WERI-Rb-1 (cell line): ENCODE results near the gene COL27A1.

Source experiments
- DNase-seq: peaks from one replicate; pipeline ENCODE4 v3.0.0-alpha.2; 2020
- H3K27ac ChIP-seq: fragments of 250-450 bp; sonication (Bioruptor Pico); 2 replicates; pipeline ENCODE4 v1.5.1; 2020; ENCODE audit warnings: mild to moderate bottlenecking, moderate library complexity
- H3K27me3 ChIP-seq: fragments of 250-450 bp; sonication (Bioruptor Pico); 2 replicates; pipeline ENCODE4 v1.5.1; 2021; ENCODE audit warnings: mild to moderate bottlenecking, low read depth, moderate library complexity; ENCODE audit not compliant: insufficient read depth, severe bottlenecking
- H3K36me3 ChIP-seq: fragments of 250-450 bp; sonication (Bioruptor Pico); 2 replicates; pipeline ENCODE4 v1.5.1; 2020; ENCODE audit warnings: mild to moderate bottlenecking, moderate library complexity
- H3K4me3 ChIP-seq: 2 replicates; pipeline ENCODE4 v1.5.1; 2011; ENCODE audit warnings: low read depth, mild to moderate bottlenecking, control low read depth, low read length
- H3K9me3 ChIP-seq: fragments of 250-450 bp; sonication (Bioruptor Pico); 2 replicates; pipeline ENCODE4 v1.5.1; 2021; ENCODE audit warnings: mild to moderate bottlenecking, moderate library complexity; ENCODE audit not compliant: severe bottlenecking
- TF ChIP-seq, protein P1 (sequence below): IDR thresholded peaks from 2 replicates; pipeline ENCODE4 v1.5.1; 2011; ENCODE audit warnings: low read depth, mild to moderate bottlenecking, control low read depth, inconsistent platforms, low read length

COL27A1 gene

DNA sequence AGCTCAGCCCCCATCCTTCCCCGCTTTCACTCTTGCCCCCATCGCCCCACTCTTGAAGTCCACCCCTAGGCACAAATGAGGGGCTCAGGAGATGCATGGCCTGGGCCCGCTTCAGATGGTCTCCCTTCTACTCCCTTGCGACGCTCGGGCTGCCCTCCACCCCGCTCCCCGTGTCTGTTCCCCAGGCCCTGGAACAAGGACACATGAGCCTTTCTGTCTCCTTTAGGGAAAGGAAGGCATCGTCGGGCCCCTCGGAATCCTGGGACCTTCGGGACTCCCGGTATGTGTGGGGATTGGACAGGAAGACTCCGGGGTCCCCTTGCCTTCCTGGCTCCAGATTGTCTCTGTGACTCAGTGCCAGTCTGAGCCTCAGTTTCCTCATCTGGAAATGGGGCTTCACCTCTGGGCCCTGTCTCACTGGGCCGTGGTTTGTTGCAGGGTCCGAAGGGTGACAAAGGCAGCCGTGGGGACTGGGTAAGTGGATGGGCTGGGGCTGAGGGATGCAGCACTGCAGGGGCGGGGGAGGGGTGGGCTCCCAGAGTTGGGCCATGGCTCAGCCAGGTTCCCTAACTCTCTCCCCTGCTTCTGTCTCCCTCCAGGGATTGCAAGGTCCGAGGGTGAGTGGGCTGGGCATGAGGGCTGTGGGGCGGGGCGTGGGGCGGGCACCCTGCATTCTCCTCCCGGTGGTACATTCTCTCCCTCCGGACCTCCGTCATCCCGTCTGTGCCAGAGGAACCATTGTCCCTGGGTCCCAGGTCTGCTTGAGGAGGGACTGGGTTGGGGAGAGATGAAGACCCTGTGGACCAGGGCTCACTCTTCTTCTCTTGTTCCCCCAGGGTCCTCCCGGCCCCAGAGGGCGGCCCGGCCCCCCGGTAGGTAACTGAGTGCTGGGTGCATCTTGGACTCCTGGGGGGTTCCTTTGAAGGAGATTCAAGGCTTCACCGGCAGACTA lies 145.8 kb downstream of the COL27A1 start:
- Histone ChIP-seq H3K27ac (no peak overlapping the region), H3K4me3 (no peak overlapping the region), H3K27me3 (no peaks in the 10 kb centered on the region), H3K9me3 (no peaks in the 10 kb centered on the region), H3K36me3 (peaks cover 65% of the 10 kb centered on the region)
- DNase-seq = no peak
- TF ChIP-seq, protein P1, sequence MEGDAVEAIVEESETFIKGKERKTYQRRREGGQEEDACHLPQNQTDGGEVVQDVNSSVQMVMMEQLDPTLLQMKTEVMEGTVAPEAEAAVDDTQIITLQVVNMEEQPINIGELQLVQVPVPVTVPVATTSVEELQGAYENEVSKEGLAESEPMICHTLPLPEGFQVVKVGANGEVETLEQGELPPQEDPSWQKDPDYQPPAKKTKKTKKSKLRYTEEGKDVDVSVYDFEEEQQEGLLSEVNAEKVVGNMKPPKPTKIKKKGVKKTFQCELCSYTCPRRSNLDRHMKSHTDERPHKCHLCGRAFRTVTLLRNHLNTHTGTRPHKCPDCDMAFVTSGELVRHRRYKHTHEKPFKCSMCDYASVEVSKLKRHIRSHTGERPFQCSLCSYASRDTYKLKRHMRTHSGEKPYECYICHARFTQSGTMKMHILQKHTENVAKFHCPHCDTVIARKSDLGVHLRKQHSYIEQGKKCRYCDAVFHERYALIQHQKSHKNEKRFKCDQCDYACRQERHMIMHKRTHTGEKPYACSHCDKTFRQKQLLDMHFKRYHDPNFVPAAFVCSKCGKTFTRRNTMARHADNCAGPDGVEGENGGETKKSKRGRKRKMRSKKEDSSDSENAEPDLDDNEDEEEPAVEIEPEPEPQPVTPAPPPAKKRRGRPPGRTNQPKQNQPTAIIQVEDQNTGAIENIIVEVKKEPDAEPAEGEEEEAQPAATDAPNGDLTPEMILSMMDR = no peak

GRCh38 chr9:114301798-114302565 lies 146.6 kb downstream of the COL27A1 start:
- Histone ChIP-seq H3K27me3 (no peaks in the 10 kb centered on the region), H3K9me3 (no peaks in the 10 kb centered on the region), H3K36me3 (peaks cover 65% of the 10 kb centered on the region), H3K27ac (no peak overlapping the region), H3K4me3 (no peak overlapping the region)
- no peak for DNase-seq
- TF ChIP-seq, protein P1 = no peak

- TF ChIP-seq, protein P1 = no peak
- Histone ChIP-seq H3K36me3 (peaks cover 66% of the 10 kb centered on the region), H3K4me3 (no peak overlapping the region), H3K27ac (no peak overlapping the region), H3K27me3 (no peaks in the 10 kb centered on the region), H3K9me3 (no peaks in the 10 kb centered on the region)
- no peak for DNase-seq
Observed at GRCh38 chr9:114302727-114303126, 147.4 kb downstream of the COL27A1 start.

GRCh38 chr9:114303571-114303970 lies 148.2 kb downstream of the COL27A1 start:
- H3K36me3 ChIP-seq = peaks cover 74% of the 10 kb centered on the region
- no peaks in the 10 kb centered on the region for H3K27me3 ChIP-seq
- DNase-seq = peak; percentile 6
- no peak overlapping the region for H3K4me3 ChIP-seq
- TF ChIP-seq, protein P1 = no peak
- no peak overlapping the region; the same call in 1 of the 2 replicates for H3K27ac ChIP-seq
- no peaks in the 10 kb centered on the region for H3K9me3 ChIP-seq

GRCh38 chr9:114303977-114304376 lies 148.6 kb downstream of the COL27A1 start:
- no peak overlapping the region for H3K4me3 ChIP-seq
- H3K9me3 ChIP-seq = no peaks in the 10 kb centered on the region
- TF ChIP-seq, protein P1 = no peak
- peak; percentile 10 for DNase-seq
- peaks cover 77% of the 10 kb centered on the region for H3K36me3 ChIP-seq
- no peaks in the 10 kb centered on the region for H3K27me3 ChIP-seq
- peak overlapping the region; percentile 52 for H3K27ac ChIP-seq
